ENCODE data around the gene PCNA. TPM values are rescaled to one million over a fixed set of nuclear protein-coding genes. Genes with fewer than 3 reads are reported as not detected.
"Not testable (repeated sequence)": the region's sequence is repeated elsewhere in the genome, so short reads cannot be mapped to it uniquely, and the experiment has no call there.

PCNA gene
- polyA plus RNA-seq, 3 donors: 171 to 204 (median 200) TPM

GRCh38 chr20:5078399-5078958 is 41.3 kb downstream of the PCNA start:
- no peak for DNase-seq (ENCODE audit: extremely low read depth in 1 of 11, low read depth in 9 of 11, low spot score in 4 of 11)

- no peak for DNase-seq (ENCODE audit: extremely low read depth in 1 of 11, low read depth in 9 of 11, low spot score in 4 of 11)
These were observed 41.9 kb downstream of the PCNA start for GRCh38 chr20:5077761-5078387.

- DNase-seq (ENCODE audit: extremely low read depth in 1 of 11, low read depth in 9 of 11, low spot score in 4 of 11): not testable (repeated sequence)
These were observed 42.8 kb downstream of the PCNA start for GRCh38 chr20:5076913-5077312.

- no peak for DNase-seq (ENCODE audit: extremely low read depth in 1 of 11, low read depth in 9 of 11, low spot score in 4 of 11)
These were observed 45.5 kb downstream of the PCNA start for GRCh38 chr20:5074232-5074674.

- DNase-seq (ENCODE audit: extremely low read depth in 1 of 11, low read depth in 9 of 11, low spot score in 4 of 11): no peak
These were observed 46.0 kb downstream of the PCNA start for GRCh38 chr20:5073660-5074231.

GRCh38 chr20:5072756-5073659 is 46.8 kb downstream of the PCNA start:
- DNase-seq (ENCODE audit: extremely low read depth in 1 of 11, low read depth in 9 of 11, low spot score in 4 of 11): no peak

DNA sequence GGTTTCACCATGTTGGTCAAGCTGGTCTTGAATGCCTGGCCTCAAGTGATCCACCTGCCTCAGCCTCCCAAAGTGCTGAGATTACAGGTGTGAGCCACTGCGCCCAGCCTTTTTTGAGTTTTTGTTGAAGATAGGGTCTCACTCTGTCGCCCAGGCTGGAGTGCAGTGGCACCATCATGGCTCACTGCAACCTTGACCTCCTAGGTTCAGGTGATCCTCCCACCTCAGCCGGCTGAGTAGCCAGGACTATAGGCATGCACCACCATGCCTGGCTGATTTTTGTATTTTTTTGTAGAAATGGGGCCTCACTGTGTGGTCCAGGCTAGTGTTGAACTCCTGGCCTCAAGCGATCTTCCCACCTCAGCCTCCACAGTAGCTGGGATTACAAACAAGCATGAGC is 47.8 kb downstream of the PCNA start:
- DNase-seq (ENCODE audit: extremely low read depth in 1 of 11, low read depth in 9 of 11, low spot score in 4 of 11): not testable (repeated sequence)

DNA sequence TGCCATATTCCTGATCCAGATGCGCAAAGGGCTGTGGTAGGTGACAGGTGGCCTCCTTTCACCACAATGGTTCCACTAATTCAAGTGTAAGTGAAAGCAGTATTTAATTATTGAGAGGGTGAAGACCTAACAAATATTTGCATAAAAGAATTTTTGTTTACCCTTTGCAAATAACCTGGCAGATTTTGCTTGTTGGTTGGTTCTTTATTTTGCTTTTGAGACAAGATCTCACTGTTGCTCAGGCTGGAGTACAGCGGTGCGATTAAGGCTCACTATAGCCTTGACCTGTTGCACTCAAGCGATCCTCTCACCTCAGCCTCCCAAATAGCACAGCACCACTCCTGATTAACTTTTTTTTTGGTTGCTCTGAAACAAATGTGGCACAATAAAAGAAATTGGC is 49.2 kb downstream of the PCNA start:
- no peak for DNase-seq (ENCODE audit: extremely low read depth in 1 of 11, low read depth in 9 of 11, low spot score in 4 of 11)

- no peak for DNase-seq (ENCODE audit: extremely low read depth in 1 of 11, low read depth in 9 of 11, low spot score in 4 of 11)
These were observed 49.7 kb downstream of the PCNA start for GRCh38 chr20:5070081-5070480.

DNA sequence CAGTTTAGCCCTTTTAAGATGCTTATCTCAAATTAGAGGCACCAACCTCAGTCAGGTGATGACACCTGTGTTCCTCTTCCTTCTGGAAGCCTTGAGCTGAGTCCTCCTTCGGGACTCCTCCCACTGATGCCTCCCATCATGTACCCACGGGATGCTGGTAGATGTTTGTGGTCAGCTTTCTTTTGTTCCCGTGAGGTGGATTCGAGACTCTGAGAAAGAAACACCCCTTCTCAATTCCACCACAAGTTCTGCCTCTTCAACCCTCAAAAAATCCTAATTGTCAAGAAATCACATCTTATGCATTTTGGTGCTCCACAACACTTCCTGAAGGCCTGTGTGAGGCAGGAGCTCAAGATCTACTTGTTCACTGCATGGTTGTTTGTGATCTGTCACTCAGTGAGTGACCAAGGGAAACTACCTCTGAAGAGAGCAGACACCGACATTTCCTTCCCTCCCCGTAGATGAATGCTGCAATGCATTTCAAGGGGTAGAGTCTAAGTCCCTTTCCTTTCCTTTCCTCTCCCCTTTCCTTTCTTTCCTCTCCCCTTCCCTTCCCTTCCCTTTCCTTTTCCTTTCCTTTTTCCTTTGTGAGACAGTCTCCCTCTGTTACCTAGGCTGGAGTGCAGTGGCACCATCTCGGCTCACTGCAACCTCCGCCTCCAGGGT is 50.5 kb downstream of the PCNA start:
- no peak for DNase-seq (ENCODE audit: extremely low read depth in 1 of 11, low read depth in 9 of 11, low spot score in 4 of 11)

DNA sequence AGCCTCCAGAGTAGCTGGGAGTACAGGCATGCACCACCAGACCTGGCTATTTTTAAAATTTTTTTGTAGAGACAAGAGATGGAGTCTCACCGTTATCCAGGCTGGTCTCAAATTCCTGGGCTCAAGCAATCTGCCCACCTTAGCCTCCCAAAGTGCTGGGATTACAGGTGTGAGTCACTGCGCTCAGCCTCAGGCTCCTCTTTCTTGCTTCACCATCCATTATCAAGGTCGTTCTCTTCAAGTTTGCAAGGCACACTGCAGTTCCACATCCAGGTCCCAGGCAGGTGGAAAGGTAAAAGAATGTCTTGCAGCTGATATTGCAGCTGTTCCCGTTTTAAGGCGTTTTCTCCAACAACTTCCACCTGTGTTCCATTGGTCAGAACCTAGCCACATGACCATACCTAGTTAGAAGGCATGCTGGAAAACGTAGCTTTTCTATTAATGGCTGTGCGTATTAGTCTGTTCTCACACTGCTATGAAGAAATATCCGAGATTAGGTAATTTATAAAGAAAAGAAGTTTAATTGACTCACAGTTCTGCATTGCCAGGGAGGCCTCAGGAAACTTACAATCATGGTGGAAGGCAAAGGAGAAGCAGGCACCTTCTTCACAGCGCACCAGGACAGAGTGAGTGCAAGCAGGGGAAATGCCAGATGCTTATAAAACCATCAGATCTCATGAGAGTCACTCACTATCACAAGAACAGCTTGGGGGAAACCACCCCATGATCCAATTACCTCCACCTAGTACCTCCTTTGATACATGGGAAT is 51.7 kb downstream of the PCNA start:
- no peak for DNase-seq (ENCODE audit: extremely low read depth in 1 of 11, low read depth in 9 of 11, low spot score in 4 of 11)

GRCh38 chr20:5065879-5066383 is 53.8 kb downstream of the PCNA start:
- peak in 1 of 11 donors; percentile 34 for DNase-seq (ENCODE audit: extremely low read depth in 1 of 11, low read depth in 9 of 11, low spot score in 4 of 11)

DNA sequence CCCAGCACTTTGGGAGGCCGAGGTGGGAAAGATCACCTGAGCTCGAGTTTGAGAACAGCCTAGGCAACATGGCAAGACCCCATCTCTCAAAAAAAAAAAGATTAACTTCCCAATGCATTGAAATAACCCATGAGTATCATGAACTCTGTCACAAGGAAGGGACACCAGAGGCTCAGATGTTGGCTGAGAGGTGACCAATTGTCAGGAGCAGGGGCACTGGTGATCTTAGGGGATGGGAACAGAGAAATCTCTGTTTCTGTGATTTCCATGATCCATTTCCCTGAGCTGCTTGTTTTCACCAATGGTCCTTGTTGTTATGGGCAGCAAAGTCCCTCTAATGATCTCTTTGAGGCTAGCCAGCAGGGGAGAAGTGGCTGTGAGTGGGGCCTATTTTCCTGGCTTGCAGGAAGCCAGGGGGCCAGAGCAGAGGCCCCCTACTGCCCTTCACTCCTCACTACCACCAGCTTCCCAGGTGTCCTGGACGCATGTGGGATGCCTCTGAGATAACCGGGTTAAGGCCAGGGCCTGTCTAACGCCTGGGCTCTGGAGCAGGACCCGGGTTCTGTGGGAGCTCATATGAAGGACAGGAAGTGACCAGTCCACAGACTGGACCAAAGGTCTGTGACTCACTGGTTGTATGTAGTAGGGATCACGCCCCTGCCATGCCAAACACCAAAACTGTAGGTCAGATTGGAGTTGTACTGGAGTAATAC is 54.4 kb downstream of the PCNA start:
- DNase-seq (ENCODE audit: extremely low read depth in 1 of 11, low read depth in 9 of 11, low spot score in 4 of 11): no peak

Other genes with a start within 250 kb of the PCNA start
- 10 to 100 TPM; 21.0 to 26.1 (median 22.2) TPM for gene SLC23A2, start 118.4 kb downstream of the PCNA start, polyA plus RNA-seq (ENCODE audit: insufficient read length in 3 of 3)
- 100 to 1,000 TPM; 137 to 142 (median 139) TPM for gene TMEM230, start 6.9 kb downstream of the PCNA start, polyA plus RNA-seq (ENCODE audit: insufficient read length in 3 of 3)
- gene CDS2, start 7.0 kb upstream of the PCNA start, polyA plus RNA-seq (ENCODE audit: insufficient read length in 3 of 3): 10 to 100 TPM; 32.4 to 41.1 (median 39.7) TPM
- under 1 TPM in 1 of 3 donors, not detected in 2; 0.26 TPM for gene PROKR2, start 197.0 kb upstream of the PCNA start, polyA plus RNA-seq (ENCODE audit: insufficient read length in 3 of 3)

Data from renal cortex interstitium (tissue), 11 donors.